OCI-M2 (cell line): ENCODE measurements around the gene HES4.

ENCODE experiments used
- DNase-seq: peaks from one replicate; lab custom pipeline; 2025; ENCODE audit not compliant: unreplicated experiment; lab: John Stamatoyannopoulos, UW

HES4 gene

GRCh38 chr1:953524-954320 lies 46.2 kb downstream of the HES4 start:
- DNase-seq: no peak

- DNase-seq: no peak
Measured at GRCh38 chr1:952603-953002, 47.3 kb downstream of the HES4 start.

- no peak for DNase-seq
Measured at GRCh38 chr1:952201-952600, 47.7 kb downstream of the HES4 start.

- no peak for DNase-seq
Measured at GRCh38 chr1:951364-951763, 48.5 kb downstream of the HES4 start.

GRCh38 chr1:950881-951280 lies 49.0 kb downstream of the HES4 start:
- DNase-seq: no peak

GRCh38 chr1:950268-950667 lies 49.6 kb downstream of the HES4 start:
- no peak for DNase-seq
